Stimulated activated CD8-positive, alpha-beta memory T cell treated with anti-CD3 and anti-CD28 coated beads, Interleukin-2, amount 100 ng/mL, for 48 hours (primary cell): ENCODE results near the gene HSD17B2.
"Not testable (repeated sequence)": the region's sequence is repeated elsewhere in the genome, so short reads cannot be mapped to it uniquely, and the experiment has no call there.

ENCODE experiments used
- DNase-seq, 2 donors: peaks; one replicate each; pipeline ENCODE4 v3.0.0-alpha.2; 2020; ENCODE audit warnings: low read depth in 2 of 2

HSD17B2 gene

DNA sequence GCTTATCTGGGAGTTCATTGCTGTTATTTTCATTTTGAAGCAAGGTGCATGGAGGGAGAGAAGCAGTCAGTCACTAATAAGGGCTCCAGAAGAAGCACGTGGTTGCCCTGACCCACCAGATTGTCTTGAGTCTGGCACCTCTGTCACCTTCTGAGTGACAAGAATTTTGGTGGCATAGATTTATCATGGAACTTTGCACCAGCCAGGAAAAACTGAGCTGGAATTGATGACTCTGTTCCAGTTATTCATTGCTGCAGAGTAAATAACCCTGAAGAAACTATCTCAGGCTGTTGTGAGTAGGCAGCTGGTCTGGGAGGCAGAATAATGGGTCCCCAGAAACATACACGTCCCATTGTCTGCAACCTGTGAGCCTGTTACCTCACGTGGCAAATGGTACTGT lies 44.8 kb downstream of the HSD17B2 start:
- DNase-seq = no peak

DNA sequence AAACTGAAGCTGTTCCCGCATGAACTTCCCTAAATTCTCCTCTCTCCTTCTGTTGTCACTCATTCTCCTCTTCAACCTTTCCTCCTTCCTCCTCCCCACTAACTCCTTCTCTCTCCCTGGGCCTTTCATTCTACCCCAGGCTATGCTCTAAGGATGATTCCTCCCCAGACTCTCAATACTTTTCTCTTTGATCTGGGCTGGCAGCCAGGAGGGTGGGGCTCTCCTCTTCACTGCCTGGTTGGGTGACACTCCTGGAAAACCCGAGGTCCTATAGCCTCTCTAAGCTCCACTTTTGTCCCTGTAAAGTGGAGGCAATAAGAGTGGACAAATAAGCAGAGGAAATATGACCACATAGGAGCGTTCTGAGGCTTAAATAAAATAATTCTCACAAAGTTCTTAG lies 46.2 kb downstream of the HSD17B2 start:
- no peak for DNase-seq

DNA sequence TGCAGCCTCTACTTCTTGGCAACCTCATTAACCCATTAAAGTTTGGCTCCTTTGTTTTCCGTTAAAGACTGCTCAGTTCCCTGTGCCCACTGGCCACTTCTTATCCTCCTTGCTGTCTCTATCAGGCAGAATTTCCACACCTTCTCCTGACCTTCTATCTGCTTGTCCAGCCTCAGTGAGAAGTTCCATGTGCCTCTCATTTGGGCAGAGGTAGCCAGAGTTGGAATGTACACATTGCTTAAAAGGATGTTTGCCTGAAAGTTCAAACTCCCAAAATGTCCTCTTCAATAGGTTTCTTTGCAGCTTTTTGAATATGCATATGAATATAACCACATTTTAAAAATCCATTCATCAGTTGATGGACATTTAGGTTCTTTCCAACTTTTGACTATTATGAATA lies 47.0 kb downstream of the HSD17B2 start:
- DNase-seq = no peak

DNA sequence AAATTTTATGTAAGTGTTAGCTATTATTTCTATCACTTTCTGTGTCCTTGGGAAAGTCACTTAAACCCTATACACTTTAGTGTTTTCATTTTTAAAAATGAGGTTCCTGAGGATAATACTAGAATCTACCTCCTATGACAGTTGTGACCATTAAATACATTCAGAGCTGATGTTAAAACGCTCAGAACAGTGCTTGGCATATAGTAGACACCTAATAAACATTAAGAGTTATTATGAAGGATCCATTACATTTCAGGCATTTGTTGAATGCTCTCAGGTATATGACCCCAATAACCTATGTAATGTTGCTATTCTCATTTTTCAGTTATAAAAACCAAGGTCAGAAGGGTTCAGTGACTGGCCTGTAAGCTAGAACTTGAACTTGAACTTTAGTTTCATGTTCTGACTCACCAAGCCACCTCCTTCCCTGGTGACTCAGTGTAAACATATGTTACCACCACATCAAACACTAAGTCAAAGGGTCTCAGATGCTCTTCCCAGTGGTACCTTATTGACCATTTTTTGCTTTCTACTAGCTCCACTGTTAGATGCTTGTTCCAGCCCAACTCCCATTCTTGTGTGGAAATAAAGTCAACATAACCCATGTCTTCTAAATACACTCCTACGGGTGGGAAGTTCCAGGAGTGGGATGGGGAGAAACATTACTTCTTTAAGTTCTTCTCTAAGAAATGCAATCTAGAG lies 47.6 kb downstream of the HSD17B2 start:
- DNase-seq = no peak

DNA sequence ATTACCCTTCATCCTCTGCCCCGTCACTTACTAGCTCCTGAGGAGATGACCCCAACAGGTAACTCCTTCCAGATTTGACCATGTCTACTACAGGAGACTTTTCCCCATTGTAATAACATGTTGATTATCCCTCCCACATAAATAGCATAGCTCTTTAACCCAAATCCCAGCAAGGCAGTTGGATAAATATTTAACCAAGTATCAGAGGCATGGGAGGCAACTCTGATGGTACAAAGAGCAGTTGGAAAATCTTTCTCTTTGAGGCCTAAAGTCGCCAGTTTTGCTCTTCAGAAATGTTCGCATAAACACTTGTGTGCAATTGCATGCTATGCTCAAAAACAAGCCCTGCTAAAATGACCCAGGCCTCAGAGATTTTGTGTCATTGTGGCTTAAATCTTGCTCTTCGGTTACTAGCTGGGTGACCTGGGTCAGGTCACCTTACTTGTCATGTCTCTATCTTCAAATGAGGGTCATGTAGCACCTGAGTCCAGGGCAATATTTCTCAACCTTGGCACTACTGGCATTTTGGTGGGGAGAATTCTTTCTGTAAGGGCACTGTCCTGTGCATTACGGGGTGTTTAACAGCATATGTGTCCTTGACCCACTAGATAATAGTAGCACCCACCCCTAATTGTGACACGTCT lies 48.8 kb downstream of the HSD17B2 start:
- DNase-seq = no peak

DNA sequence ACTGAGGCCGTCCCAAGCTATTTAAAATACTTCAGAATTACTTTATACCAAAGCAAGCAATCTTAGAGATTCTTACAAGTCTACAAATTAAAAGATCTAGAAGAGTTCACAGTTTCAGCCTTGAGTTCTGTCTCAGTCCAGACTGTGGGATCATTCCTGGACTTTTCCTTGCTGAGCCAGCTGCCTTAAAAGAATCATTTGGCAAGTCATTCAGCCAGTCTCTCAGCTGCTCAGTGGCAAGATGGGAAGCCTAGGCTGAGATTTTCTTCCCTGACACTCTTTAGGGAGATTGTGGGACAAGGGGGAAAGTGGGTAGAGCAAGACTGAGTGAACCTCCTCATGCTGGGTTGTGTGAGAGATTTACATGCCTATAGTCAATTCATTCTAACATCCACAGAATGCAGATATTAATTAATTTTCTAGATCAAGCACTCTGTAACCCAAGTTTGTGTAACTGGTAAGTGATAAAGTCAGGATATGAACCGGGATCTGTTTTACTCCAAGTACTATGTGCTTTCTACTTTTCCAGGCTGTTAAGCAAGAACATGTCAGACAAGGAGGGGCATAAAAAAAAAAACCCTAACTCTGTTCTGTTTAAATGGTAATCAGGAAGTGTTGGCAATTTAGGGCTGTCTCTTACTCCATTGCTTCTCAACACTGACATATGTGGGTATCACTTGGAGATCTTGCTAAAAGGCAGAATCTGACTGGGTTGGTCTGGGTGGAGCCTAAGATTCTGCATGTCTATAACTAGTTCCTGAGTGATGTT lies 50.1 kb downstream of the HSD17B2 start:
- DNase-seq = no peak

DNA sequence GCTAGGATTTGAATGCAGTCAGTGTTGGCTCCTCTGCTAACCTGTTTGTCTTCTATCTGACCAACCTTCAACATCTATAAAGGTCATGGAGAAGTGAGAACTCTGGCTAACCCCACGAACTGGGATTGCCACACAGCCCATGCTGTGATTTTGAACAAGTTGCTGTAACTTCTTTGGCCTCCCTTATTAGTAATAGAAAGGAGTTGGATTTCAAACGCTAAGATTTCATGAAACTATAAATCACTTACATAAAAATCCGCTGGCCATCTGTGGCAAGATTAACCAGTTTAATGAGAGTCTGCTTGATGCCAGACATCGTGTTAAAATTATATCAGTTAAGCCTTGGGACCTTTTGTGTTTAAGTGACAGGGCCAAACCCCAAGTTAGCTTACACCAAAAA lies 53.4 kb downstream of the HSD17B2 start:
- no peak for DNase-seq

DNA sequence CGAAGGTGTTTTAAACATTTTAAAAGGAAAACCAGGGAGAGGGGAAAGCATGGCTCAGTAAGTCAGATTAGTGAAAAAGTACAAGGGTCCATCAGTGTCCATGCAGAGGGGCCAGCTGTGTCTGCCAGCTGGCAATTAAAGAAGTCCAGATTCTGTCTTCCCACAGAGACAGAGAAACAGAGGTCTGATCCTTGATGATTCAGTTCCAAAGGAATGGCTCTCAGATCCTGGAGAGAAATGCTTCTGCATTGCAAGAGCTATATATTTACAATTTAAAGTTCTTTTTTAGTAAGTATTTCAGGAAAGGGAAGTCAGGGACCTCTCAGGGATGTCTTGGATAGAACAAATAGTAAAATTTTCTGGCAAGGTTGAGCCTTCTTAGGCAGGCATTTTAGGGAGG lies 56.2 kb downstream of the HSD17B2 start:
- no peak for DNase-seq

DNA sequence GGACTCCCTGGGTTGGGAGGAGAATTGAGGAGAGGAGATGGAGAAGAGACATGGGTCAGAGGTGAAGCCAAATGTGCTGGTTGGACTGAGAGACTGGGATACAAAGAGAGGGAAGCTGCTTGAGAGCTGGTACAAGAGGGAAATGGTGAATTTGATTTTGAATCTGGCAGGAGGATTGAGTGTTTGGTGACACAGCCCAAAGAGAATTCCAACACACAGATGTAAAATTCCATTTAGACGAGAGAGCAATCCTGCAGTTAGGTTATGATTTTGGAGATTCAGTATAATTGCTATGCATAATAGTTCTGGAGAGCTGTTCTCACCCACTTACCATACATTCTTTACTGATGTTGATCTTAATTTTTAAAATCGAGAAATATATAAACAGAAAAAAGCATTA lies 57.7 kb downstream of the HSD17B2 start:
- no peak for DNase-seq

DNA sequence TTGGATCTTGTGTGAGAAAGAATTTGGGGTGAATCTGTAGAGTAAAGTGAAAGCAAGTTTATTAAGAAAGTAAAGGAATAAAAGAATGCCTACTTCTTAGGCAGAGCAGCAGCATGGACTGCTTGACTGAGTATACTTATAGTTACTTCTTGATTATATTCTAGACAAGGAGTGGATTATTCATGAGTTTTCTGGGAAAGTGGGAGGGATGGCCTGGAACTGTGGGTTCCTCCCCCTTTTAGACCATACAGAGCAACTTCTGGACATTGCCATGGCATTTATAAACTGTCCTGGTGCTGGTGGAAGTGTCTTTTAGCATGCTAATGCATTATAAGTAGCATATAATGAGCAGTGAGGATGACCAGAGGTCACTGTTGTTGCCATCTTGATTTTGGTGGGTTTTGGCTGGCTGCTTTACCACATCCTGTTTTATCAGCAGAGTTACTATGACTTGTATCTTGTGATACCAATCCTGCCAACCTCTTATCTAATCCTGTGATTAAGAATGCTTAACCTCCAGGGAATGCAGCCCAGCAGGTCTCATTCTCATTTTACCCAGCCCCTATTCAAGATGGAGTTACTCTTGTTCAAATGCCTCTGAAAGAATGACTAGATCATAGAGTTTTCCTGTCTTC lies 58.7 kb downstream of the HSD17B2 start:
- DNase-seq = no peak

DNA sequence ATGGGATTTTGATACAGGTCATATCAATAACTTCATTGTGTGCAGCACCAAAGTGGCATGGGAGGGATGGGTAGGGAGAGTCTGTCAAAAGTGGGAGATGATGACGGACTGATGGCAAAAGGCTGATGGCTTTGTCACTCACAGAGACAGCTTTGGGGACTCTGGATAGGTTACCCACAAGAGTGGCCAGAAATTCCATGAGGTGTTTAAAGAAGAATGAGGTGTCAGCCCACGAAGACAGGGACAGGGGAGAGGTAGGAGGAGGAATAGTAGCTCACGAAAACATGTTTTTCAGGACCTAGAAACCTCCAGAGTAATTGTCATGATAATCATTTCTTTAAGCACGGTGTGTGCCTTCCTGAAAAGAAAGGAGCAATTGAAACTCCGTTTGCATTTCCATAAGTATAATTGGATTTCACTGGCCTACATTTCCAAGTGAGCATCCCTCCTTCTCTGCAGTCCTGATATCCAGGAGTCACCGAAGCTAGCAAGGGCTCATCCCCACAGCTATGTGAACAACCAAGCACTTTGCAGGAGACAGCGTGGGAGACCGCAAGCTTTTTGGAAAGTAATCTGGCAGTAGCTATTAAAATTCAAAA lies 60.0 kb downstream of the HSD17B2 start:
- DNase-seq = no peak

DNA sequence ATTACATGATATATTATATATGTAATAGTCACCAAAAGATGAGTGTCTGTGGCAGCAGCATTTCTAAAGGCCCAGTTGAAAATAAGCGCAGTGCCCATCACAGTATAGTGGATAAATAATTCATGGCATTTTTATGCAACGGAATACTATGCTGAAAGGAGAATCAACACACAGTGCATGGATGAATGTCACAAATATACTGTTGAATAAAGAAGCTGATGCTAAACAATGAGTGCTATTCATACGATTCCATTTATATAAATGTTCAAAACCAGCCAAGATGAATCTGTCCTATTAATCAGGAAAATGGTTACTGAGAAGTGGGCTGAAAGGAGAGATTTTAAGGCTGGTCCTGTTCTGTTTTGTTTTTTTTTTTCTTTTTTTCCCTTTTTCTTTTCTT lies 61.6 kb downstream of the HSD17B2 start:
- no peak for DNase-seq

DNA sequence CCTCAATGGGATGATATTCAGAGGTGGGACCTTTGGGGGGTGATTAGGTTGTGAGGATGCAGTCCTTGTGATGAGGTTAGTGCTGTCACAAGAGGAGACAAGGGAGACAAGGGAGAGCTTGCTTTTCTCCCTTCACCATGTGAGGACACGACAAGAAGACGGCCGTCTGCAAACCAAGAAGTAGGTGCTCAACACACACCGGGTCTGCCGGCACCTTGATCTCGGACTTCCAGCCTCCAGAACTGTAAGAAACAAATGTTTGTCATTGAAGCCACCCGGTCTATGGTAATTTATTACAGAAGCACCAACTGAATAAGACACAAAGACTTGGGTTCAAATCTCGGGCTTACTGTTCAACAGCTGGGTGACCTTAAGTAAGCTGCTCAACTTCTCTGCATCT lies 70.1 kb downstream of the HSD17B2 start:
- DNase-seq = no peak

DNA sequence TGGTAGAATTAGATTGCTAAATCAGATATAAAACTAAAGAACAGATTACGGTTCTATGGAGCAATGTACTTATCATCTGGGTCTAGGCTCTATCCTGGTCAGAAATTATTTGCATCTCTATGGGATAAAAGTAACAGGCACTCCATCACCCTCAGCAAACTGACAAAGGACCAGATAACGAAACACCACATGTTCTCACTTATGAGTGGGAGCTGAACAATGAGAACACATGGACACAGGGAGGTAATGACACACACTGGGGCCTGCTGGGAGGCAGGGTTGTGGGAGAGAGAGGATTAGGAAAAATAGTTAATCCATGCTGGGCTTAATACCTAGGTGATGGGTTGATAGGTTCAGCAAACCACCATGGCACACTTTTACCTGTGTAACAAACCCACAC lies 73.0 kb downstream of the HSD17B2 start:
- no peak for DNase-seq

DNA sequence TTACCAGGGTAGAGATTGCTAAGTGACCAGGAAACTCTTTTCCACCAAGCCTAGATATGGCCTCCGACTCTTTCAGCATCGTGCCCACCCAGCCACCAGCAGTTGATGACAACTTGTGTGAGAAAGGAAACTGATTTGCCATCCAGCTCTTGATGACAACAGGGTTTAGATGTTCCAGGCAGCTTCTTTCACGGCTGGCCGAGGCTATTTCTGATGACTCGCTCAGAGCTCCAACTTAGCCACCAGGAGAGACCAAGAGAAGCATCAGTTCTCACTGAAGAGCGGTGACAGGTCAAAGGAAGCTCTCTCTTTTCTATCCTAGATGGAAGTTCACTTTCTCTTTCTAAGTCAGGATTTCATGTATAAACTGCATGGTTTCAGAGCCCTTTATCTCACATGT lies 73.7 kb downstream of the HSD17B2 start:
- DNase-seq = no peak

DNA sequence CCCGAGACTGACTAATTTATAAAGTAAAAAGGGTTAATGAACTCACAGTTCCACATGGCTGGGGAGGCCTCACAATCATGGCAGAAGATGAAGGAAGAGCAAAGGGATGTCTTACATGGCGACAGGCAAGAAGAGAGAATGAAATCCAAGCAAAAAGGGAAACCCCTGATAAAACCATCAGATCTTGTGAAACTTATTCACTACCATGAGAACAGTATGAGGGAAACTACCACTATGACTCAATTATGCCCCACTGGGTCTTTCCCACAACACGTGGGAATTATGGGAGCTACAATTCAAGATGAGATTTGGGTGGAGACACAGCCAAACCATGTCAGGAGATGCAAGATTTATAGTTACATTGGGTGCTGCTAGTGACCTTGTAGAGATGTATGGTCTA lies 74.2 kb downstream of the HSD17B2 start:
- not testable (repeated sequence) for DNase-seq

DNA sequence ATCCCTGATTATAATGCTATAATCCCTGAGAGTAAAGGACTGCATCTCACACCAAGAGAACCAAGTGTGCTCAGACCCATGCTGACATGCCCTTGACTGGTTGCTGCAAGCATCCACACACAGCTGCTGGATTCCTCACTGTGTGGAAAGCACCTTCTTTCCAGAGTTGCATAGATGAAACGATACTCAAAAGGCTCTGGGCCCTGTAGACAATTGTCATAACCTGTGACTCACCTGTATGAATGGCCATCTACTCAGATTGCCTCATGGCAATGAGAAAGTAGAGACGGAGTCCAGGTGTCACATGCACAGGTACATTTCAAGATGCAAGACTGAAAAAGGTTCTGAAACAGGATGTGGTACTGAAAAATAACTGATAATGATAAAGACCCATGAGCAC lies 76.9 kb downstream of the HSD17B2 start:
- DNase-seq = no peak

DNA sequence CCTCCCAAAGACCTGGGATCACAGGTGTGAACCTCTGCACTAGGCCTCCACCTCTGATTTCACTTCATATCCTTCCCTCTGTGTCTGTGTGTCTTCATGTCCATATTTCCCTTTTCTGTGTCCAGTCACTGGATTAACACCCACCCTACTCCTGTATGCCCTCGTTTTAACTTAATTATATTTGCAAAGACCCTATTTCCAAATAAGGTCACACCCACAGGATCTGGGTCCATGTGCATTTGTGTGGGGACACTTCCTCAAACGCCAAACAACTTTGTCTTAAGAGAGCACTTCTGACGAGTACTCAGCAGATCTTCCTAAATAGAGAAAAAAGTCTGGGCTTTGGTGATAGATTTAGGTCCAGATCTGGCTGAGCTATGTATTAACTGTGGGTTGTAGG lies 78.7 kb downstream of the HSD17B2 start:
- no peak for DNase-seq

DNA sequence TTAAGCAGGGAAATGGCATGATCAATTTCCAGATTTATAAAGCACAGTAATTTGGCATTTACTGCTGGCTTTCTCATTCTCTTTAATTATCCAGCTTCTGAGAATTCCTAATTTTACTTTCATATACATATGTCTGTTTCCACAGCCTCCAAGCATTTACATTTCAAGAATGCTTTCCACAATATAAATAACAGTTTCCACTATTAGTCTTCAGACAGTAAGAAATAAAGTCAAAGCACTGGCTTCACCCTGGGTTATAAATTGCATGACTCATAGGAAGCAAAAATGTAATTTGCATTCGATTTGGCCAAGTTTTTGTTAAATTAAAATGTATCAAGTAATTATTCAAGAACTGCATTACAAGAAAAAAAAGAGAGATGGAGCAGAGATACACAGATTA lies 81.5 kb downstream of the HSD17B2 start:
- no peak for DNase-seq

DNA sequence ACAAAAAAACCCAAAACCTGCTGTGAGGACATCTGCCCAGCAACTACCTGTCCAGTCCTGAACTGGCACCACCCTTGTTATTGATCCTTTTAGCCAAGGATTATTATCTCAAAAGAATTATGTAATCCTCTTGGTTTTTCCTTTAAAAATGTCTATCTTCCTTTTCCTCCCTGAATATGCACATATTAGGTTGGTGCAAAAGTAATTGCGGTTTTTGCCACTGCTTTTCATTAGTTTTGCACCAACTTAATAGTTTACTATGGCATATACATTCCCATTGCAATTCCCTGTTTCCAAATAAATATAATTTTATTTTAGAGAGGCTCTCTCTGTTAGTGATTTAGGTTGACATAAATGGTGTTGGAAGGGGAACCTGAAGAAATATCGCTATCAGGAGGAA lies 83.7 kb downstream of the HSD17B2 start:
- DNase-seq = no peak

DNA sequence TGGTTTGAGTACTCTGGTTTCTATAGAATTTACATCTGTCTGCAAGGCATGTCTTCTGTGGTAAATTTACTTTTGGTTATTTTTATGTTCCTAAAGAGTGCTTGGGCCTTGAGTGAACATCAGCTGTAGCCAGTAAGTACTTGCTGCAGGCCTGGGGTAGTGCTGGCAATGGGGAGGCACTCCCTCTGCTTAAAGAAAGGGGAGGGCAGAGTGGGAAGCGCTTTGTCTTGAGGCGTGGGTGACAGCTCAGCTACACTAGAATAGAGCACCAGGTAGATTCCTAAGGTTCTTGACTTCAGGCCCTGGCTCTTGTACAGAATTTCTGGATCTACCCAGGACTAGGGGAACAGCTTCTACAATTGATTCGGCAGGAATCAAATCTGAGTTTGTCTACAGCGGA lies 84.4 kb downstream of the HSD17B2 start:
- DNase-seq = no peak

DNA sequence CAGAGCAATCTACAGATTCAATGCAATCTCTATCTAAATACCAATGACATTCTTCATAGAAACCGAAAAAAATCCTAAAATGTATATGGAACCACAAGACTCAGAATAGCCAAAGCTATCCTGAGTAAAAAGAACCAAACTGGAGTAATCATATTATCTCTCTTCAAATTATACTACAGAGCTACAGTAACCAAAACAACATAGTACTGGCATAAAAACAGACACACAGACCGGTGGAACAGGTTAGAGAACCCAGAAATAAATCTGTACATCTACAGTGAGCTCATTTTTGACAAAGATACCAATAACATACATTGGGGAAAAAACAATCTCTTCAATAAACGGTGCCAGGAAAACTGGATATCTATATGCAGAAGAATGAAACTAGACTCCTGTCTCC lies 89.6 kb downstream of the HSD17B2 start:
- DNase-seq = no peak
